Measurements from ENCODE around the gene OPTN. TPM values are rescaled to one million over a fixed set of nuclear protein-coding genes. Genes with fewer than 3 reads are reported as not detected.

Gene OPTN
- total RNA-seq, 1 experiment from 2014 or later: 13.5 TPM

GRCh38 chr10:13095094-13095493 lies 4.9 kb upstream of the OPTN start:
- ChIA-PET CTCF (no interaction called here), POLR2A (ENCODE audit: low non-redundant PET) (interaction anchor here (0.6 kb wide), 1 partner anchor 21 kb away, joined by 3 read pairs; no protein-coding TSS in a partner anchor)
- Histone ChIP-seq H3K4me1 (ENCODE audit: insufficient read depth, low read length, poor library complexity, severe bottlenecking) (peaks cover 6% of the 10 kb centered on the region), H3K36me3 (ENCODE audit: insufficient read depth, low read length, poor library complexity, severe bottlenecking) (no peaks in the 10 kb centered on the region), H3K27ac (ENCODE audit: low read depth, low read length, poor library complexity, severe bottlenecking) (no peak overlapping the region), H3K9me3 (ENCODE audit: low read depth, low read length, poor library complexity, severe bottlenecking) (no peaks in the 10 kb centered on the region), H3K27me3 (replicated peaks; ENCODE audit: insufficient read depth, low read depth, low read length, poor library complexity) (no peaks in the 10 kb centered on the region), H3K4me3 (ENCODE audit: low read depth, low read length, poor library complexity, severe bottlenecking) (no peak overlapping the region)
- BruUV-seq (replicated peaks): no TSS peak
- DNase-seq (ENCODE audit: low spot score): no peak
- TF ChIP-seq, protein P1, sequence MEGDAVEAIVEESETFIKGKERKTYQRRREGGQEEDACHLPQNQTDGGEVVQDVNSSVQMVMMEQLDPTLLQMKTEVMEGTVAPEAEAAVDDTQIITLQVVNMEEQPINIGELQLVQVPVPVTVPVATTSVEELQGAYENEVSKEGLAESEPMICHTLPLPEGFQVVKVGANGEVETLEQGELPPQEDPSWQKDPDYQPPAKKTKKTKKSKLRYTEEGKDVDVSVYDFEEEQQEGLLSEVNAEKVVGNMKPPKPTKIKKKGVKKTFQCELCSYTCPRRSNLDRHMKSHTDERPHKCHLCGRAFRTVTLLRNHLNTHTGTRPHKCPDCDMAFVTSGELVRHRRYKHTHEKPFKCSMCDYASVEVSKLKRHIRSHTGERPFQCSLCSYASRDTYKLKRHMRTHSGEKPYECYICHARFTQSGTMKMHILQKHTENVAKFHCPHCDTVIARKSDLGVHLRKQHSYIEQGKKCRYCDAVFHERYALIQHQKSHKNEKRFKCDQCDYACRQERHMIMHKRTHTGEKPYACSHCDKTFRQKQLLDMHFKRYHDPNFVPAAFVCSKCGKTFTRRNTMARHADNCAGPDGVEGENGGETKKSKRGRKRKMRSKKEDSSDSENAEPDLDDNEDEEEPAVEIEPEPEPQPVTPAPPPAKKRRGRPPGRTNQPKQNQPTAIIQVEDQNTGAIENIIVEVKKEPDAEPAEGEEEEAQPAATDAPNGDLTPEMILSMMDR (conservative IDR thresholded peaks at IDR 0.05; ENCODE audit: low read depth, low read length): no peak
- no peak for TF ChIP-seq EZH2 (IDR thresholded peaks at IDR 0.05; ENCODE audit: borderline replicate concordance, low read depth, low read length, poor library complexity, severe bottlenecking)
- intact Hi-C loops (cut with micrococcal nuclease; ENCODE audit: unreplicated experiment): loop anchor here (5.0 kb wide), 1 partner anchor 67 kb away; the partner anchor contains the start of gene MCM10

- Histone ChIP-seq H3K27me3 (replicated peaks; ENCODE audit: insufficient read depth, low read depth, low read length, poor library complexity) (no peaks in the 10 kb centered on the region), H3K4me1 (ENCODE audit: insufficient read depth, low read length, poor library complexity, severe bottlenecking) (peaks cover 6% of the 10 kb centered on the region), H3K4me3 (ENCODE audit: low read depth, low read length, poor library complexity, severe bottlenecking) (no peak overlapping the region), H3K9me3 (ENCODE audit: low read depth, low read length, poor library complexity, severe bottlenecking) (no peaks in the 10 kb centered on the region), H3K36me3 (ENCODE audit: insufficient read depth, low read length, poor library complexity, severe bottlenecking) (no peaks in the 10 kb centered on the region), H3K27ac (ENCODE audit: low read depth, low read length, poor library complexity, severe bottlenecking) (no peak overlapping the region)
- POLR2A ChIA-PET (ENCODE audit: low non-redundant PET): no interaction called here
- TF ChIP-seq EZH2 (IDR thresholded peaks at IDR 0.05; ENCODE audit: borderline replicate concordance, low read depth, low read length, poor library complexity, severe bottlenecking): no peak
- TF ChIP-seq, protein P1 (conservative IDR thresholded peaks at IDR 0.05; ENCODE audit: low read depth, low read length): no peak
- CTCF ChIA-PET: no interaction called here
- BruUV-seq (replicated peaks): no TSS peak
- no peak for DNase-seq (ENCODE audit: low spot score)
- intact Hi-C loops (cut with micrococcal nuclease; ENCODE audit: unreplicated experiment): loop anchor here (5.0 kb wide), 1 partner anchor 66 kb away; the partner anchor contains the start of gene MCM10
Measured at GRCh38 chr10:13095929-13096328, 4.0 kb upstream of the OPTN start.

DNA sequence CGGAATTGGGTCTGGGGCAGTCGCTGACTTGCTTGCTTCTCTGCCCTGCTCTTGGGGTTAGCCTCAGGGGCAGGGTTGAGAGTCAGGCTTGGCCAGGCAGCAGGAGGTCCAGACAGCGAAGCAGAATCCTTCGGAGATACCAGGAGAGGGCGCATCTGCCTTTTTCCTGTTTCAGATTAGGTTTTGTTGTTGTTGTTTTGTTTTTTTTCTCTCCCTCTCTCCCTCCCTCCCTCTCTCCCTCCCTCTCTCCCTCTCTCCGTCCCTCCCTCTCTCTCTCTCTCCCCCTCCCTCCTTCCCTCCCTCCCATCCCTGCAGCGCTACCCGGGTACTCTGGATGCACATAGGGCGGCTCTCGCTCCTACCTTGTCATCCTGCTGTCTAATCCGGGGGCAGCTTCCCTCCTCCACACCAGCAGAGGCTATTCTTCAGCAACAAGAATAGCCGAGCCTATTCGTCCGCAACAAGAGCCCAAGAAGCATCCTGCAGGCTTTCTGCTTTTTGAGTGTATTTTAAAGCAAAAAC lies 758 bp upstream of the OPTN start:
- DNase-seq (ENCODE audit: low spot score): peak; percentile 63

More for the DNA sequence above, 758 bp upstream of the OPTN start:
- intact Hi-C loops (cut with micrococcal nuclease; ENCODE audit: unreplicated experiment): loop anchor here (5.0 kb wide), 1 partner anchor 63 kb away; the partner anchor contains the start of gene MCM10
- peak overlapping the region; percentile 78 for H3K4me3 ChIP-seq (ENCODE audit: low read depth, low read length, poor library complexity, severe bottlenecking)
- no peak overlapping the region for H3K27ac ChIP-seq (ENCODE audit: low read depth, low read length, poor library complexity, severe bottlenecking)
- ChIA-PET POLR2A (ENCODE audit: low non-redundant PET) (no interaction called here), CTCF (interaction anchor here (0.6 to 1.0 kb wide), 5 partner anchors 10 to 598 kb away, joined by 3 to 5 read pairs (median 3); no protein-coding TSS in a partner anchor)
- no peaks in the 10 kb centered on the region for H3K27me3 ChIP-seq (replicated peaks; ENCODE audit: insufficient read depth, low read depth, low read length, poor library complexity)
- TF ChIP-seq, protein P1 (conservative IDR thresholded peaks at IDR 0.05; ENCODE audit: low read depth, low read length): peak; percentile 38; the same call in 1 of the 2 replicates
- no peak for TF ChIP-seq EZH2 (IDR thresholded peaks at IDR 0.05; ENCODE audit: borderline replicate concordance, low read depth, low read length, poor library complexity, severe bottlenecking)
- peaks cover 6% of the 10 kb centered on the region for H3K4me1 ChIP-seq (ENCODE audit: insufficient read depth, low read length, poor library complexity, severe bottlenecking)
- H3K9me3 ChIP-seq (ENCODE audit: low read depth, low read length, poor library complexity, severe bottlenecking): no peaks in the 10 kb centered on the region
- no peaks in the 10 kb centered on the region for H3K36me3 ChIP-seq (ENCODE audit: insufficient read depth, low read length, poor library complexity, severe bottlenecking)
- BruUV-seq (replicated peaks): no TSS peak

All from A673 (cell line).